ENCODE data around the gene PPFIA2. TPM values are rescaled to one million over a fixed set of nuclear protein-coding genes. Genes with fewer than 3 reads are reported as not detected.
A peak's percentile ranks its signal among the peaks of the same experiment; 100 is the strongest.

PPFIA2 gene
- total RNA-seq, 1 experiment from 2014 or later = not detected

DNA sequence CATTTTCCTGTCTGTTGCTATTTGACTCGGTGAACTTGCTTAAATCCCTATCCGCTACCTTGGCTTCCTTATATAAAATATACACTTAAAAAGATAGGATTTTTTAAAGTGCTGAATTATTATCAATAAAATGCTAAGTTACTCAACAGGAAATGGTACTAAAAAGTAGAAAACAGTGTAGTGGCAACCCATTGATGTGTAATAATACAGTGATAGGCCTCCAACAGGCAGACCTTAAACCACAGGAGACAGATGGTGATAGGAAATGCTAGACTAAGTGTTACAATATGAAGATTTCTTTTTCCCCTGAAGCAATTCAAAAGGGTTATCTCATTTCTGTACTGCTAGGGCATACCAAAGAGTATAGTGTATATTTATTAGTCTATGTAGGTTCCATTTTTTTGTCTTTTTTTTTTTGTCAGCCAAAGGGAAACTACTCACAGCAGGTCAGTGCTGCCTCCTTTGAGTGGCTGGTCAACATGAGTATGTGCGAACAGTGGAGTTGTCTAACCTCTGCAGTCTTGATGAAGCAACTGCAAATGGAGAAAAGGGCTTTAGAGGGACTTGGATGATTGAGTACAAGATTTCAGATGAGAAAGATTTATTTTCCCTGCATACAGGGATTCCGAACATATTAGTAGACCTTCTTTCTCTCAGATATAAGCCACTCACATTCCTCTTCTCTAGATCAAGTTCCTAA lies 497.5 kb downstream of the PPFIA2 start:
- ChIA-PET POLR2A (ENCODE audit: unreplicated experiment) (no interaction called here), CTCF (no interaction called here)
- Histone ChIP-seq H3K36me3 (ENCODE audit: low read depth, low read length) (no peaks in the 10 kb centered on the region), H3F3A (ENCODE audit: low read length, unreplicated experiment) (no peaks in the 10 kb centered on the region), H3K9me2 (replicated peaks; ENCODE audit: low read length) (no peaks in the 10 kb centered on the region), H2AFZ (ENCODE audit: low read length) (no peak overlapping the region), H3K27me3 (ENCODE audit: low read length) (peaks cover 8% of the 10 kb centered on the region), H3K4me2 (ENCODE audit: low read length) (no peak overlapping the region), H3K79me2 (ENCODE audit: low read length) (no peaks in the 10 kb centered on the region), H3K4me3 (ENCODE audit: low read length) (no peak overlapping the region), H3K4me1 (ENCODE audit: insufficient read depth, low read length) (no peaks in the 10 kb centered on the region), H3K9me3 (ENCODE audit: low read length) (no peaks in the 10 kb centered on the region), H4K20me1 (ENCODE audit: low read length) (no peaks in the 10 kb centered on the region), H3K9ac (ENCODE audit: low read length) (no peak overlapping the region), H3K27ac (ENCODE audit: low read length) (no peak overlapping the region)
- intact Hi-C loops (cut with micrococcal nuclease) = no loop called here
- DNase-seq = no peak
- no peak for ATAC-seq
- BruUV-seq (replicated peaks) = no TSS peak
- TF ChIP-seq EZH2phosphoT487 (IDR thresholded peaks at IDR 0.05; ENCODE audit: borderline replicate concordance, low read length) = no peak
- no peak for TF ChIP-seq CTCF (conservative IDR thresholded peaks at IDR 0.05; ENCODE audit: low read depth, low read length)
- no peak for TF ChIP-seq EZH2 (IDR thresholded peaks at IDR 0.05; ENCODE audit: low read length, unreplicated experiment)

GRCh38 chr12:81259360-81259759 lies 499.8 kb downstream of the PPFIA2 start:
- Histone ChIP-seq H3K9me2 (replicated peaks; ENCODE audit: low read length) (no peaks in the 10 kb centered on the region), H3K4me3 (ENCODE audit: low read length) (no peak overlapping the region), H3K9ac (ENCODE audit: low read length) (no peak overlapping the region), H3K79me2 (ENCODE audit: low read length) (no peaks in the 10 kb centered on the region), H4K20me1 (ENCODE audit: low read length) (no peaks in the 10 kb centered on the region), H2AFZ (ENCODE audit: low read length) (no peak overlapping the region), H3K4me2 (ENCODE audit: low read length) (no peak overlapping the region), H3K4me1 (ENCODE audit: insufficient read depth, low read length) (no peaks in the 10 kb centered on the region), H3K9me3 (ENCODE audit: low read length) (no peaks in the 10 kb centered on the region), H3K27ac (ENCODE audit: low read length) (no peak overlapping the region), H3F3A (ENCODE audit: low read length, unreplicated experiment) (no peaks in the 10 kb centered on the region), H3K27me3 (ENCODE audit: low read length) (peaks cover 5% of the 10 kb centered on the region), H3K36me3 (ENCODE audit: low read depth, low read length) (no peaks in the 10 kb centered on the region)
- ATAC-seq = no peak
- intact Hi-C loops (cut with micrococcal nuclease) = loop anchor here (10.0 kb wide), 3 partner anchors 115 to 1065 kb away; no protein-coding TSS in a partner anchor
- BruUV-seq (replicated peaks) = no TSS peak
- no peak for DNase-seq
- TF ChIP-seq EZH2phosphoT487 (IDR thresholded peaks at IDR 0.05; ENCODE audit: borderline replicate concordance, low read length) (no peak), EZH2 (IDR thresholded peaks at IDR 0.05; ENCODE audit: low read length, unreplicated experiment) (no peak), CTCF (conservative IDR thresholded peaks at IDR 0.05; ENCODE audit: low read depth, low read length) (no peak)
- ChIA-PET CTCF (no interaction called here), POLR2A (ENCODE audit: unreplicated experiment) (no interaction called here)

DNA sequence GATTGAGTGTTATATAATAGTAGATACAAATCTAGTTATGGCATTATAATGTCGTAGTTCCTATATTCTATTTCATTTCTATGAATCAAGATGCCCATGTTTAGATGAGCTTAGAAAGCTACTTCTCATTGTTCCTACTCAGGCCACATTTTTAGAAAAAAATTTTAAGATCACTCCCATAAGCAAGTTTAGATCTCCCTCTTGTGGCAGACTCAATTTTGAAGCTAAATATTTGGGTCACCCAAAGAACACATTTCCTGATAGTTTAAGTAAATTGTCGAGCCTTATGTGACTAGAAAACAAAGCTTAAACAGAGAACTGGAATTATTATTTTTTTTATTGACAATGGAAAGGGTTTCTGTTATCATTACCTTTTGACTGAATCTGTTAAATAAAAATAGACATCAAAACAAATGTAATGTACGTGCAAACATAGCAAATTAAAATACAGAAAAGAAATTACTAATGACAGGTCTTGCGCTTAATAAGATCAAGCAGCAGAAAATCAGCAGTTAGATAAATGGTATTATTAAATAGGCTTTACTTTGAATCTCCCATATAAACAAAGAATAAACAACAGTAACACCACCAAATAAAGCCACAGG lies 501.1 kb downstream of the PPFIA2 start:
- no TSS peak for BruUV-seq (replicated peaks)
- intact Hi-C loops (cut with micrococcal nuclease) = loop anchor here (1.0 to 10.0 kb wide), 4 partner anchors 113 to 1063 kb away; no protein-coding TSS in a partner anchor
- ChIA-PET POLR2A (ENCODE audit: unreplicated experiment) (no interaction called here), CTCF (interaction anchor here (0.7 to 1.6 kb wide), 4 partner anchors 38 to 1063 kb away, joined by 4 to 12 read pairs (median 4); no protein-coding TSS in a partner anchor)
- no peak; the same call in 1 of the 2 replicates for ATAC-seq
- Histone ChIP-seq H3K9ac (ENCODE audit: low read length) (no peak overlapping the region), H3K4me3 (ENCODE audit: low read length) (no peak overlapping the region), H3K36me3 (ENCODE audit: low read depth, low read length) (no peaks in the 10 kb centered on the region), H4K20me1 (ENCODE audit: low read length) (no peaks in the 10 kb centered on the region), H2AFZ (ENCODE audit: low read length) (no peak overlapping the region), H3F3A (ENCODE audit: low read length, unreplicated experiment) (no peaks in the 10 kb centered on the region), H3K27me3 (ENCODE audit: low read length) (peaks cover 4% of the 10 kb centered on the region), H3K4me1 (ENCODE audit: insufficient read depth, low read length) (no peaks in the 10 kb centered on the region), H3K9me2 (replicated peaks; ENCODE audit: low read length) (no peaks in the 10 kb centered on the region), H3K27ac (ENCODE audit: low read length) (no peak overlapping the region), H3K4me2 (ENCODE audit: low read length) (0 out of 2 replicates have a peak overlapping the region, but pooled peaks have one; percentile 38), H3K9me3 (ENCODE audit: low read length) (no peaks in the 10 kb centered on the region), H3K79me2 (ENCODE audit: low read length) (no peaks in the 10 kb centered on the region)
- DNase-seq = peak; percentile 66
- peak; percentile 76 for TF ChIP-seq CTCF (conservative IDR thresholded peaks at IDR 0.05; ENCODE audit: low read depth, low read length)
- no peak for TF ChIP-seq EZH2phosphoT487 (IDR thresholded peaks at IDR 0.05; ENCODE audit: borderline replicate concordance, low read length)

All from PC-3 (cell line).